ENCODE measurements around the gene MYO3A.
"Not testable (repeated sequence)": the region's sequence is repeated elsewhere in the genome, so short reads cannot be mapped to it uniquely, and the experiment has no call there.

Gene MYO3A

GRCh38 chr10:25988583-25988982 lies 54.6 kb downstream of the MYO3A start:
- no peak for DNase-seq (ENCODE audit: low read depth)

GRCh38 chr10:25989951-25990350 lies 55.9 kb downstream of the MYO3A start:
- DNase-seq (ENCODE audit: low read depth), result no peak

- no peak for DNase-seq (ENCODE audit: low read depth)
Measured at GRCh38 chr10:25999295-25999981, 65.4 kb downstream of the MYO3A start.

- no peak for DNase-seq (ENCODE audit: low read depth)
Measured at GRCh38 chr10:26000971-26001370, 66.9 kb downstream of the MYO3A start.

GRCh38 chr10:26002466-26002865 lies 68.4 kb downstream of the MYO3A start:
- DNase-seq (ENCODE audit: low read depth), result not testable (repeated sequence)

- no peak for DNase-seq (ENCODE audit: low read depth)
Measured at GRCh38 chr10:26015092-26015491, 81.1 kb downstream of the MYO3A start.

GRCh38 chr10:26022831-26023230 lies 88.8 kb downstream of the MYO3A start:
- DNase-seq (ENCODE audit: low read depth), result no peak

DNA sequence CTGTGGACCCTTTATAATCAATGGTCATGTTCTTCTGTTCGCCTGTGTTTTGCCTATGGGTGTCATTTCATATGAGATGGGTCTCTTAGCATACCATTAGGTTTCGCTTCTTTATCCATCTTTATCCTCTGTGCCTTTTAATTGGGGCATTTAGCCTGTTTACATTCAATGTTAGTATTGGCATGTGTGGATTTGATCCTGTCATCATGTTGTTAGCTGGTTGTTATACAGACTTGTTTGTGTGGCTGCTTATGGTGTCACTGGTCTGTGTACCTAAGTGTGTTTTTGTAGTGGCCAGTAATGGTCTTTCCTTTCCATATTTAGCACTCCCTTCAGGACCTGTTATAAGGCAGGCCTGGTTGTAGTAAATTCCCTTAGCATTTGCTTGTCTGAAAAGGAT lies 90.3 kb downstream of the MYO3A start:
- no peak for DNase-seq (ENCODE audit: low read depth)

DNA sequence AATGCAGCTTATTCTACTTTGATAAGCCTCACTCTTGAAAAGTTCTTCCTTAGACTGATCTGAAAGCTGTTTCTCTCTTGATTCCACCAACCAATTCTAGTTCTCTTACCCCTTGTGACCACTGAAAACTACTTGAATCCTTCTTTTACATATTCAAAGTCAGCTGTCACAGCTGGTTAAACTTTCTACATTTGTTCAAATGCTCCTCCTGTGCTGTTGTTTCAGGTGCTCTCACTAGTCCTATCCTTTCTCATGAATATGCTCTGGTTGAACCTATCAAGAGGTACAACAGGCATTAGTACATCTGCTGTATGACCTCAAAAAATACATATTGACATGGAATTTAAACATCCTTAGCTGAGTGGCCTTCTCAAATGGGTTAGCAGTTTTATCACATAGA lies 91.5 kb downstream of the MYO3A start:
- no peak for DNase-seq (ENCODE audit: low read depth)

DNA sequence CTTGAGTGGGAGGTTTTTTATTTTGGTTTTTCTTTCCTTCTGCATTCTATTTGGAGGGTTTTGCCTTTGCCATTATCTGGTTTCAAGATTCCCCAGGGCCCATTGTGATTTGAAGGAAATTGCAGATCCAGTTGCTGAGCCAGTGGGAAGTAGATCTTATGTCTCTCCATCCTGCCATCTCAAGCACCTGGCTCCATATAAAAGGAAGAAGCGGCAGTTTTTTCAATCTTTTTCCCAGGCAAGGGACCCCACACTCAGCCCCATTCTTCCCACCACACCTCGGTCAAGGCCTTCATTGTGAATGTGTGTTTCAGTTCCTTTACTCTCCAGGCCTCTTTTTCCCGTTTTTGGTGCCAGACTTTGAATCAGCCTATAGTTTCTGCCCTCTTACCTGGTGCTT lies 95.8 kb downstream of the MYO3A start:
- no peak for DNase-seq (ENCODE audit: low read depth)

DNA sequence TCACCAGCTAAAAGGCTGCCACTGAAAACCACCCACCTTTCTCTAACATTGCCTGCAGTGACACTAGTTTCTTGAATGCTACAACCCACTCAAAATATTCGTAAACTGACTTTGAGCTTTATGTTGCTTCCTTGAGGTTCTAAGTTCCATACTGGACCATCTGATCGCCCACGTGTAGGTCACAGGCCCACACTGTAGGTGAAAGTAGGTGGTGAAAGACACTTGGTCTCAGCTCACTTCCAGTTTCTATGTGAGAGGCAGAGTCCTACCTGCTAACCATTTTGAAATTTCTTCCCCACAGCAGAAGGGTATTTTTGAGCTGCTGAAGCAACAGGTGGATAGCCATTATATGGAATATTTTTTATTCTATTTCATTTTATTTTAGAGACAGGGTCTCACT lies 97.3 kb downstream of the MYO3A start:
- DNase-seq (ENCODE audit: low read depth), result no peak

GRCh38 chr10:26043469-26043868 lies 109.4 kb downstream of the MYO3A start:
- DNase-seq (ENCODE audit: low read depth), result no peak

DNA sequence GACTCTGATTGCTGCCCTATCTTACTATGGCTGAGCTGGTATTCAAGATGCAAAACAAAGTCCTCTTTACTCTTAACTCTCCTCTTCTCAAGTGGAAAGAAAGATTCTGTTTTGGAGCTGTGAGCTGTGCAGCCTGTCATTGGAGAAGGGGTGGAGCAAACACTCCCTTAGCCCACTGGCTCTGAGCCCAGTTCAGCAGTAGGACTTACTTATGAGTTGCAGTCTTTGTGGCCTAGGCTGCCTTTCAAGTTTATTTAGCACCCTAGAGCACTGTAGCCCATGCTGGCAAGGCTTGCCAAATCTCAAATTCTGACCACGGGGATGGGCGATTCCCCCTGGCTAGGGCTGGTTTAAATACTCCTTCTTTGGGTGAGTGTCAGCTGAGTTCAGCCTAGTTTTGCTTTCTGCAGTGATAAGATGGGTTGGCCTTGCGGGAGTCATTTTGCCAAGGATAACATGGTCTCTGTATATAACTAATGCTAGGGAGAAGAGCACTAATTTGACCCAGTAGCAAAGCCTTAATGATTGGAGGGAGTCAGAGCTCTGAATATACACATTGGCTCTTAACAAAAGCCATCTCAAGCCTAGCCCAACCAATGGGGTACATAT lies 110.2 kb downstream of the MYO3A start:
- no peak for DNase-seq (ENCODE audit: low read depth)

DNA sequence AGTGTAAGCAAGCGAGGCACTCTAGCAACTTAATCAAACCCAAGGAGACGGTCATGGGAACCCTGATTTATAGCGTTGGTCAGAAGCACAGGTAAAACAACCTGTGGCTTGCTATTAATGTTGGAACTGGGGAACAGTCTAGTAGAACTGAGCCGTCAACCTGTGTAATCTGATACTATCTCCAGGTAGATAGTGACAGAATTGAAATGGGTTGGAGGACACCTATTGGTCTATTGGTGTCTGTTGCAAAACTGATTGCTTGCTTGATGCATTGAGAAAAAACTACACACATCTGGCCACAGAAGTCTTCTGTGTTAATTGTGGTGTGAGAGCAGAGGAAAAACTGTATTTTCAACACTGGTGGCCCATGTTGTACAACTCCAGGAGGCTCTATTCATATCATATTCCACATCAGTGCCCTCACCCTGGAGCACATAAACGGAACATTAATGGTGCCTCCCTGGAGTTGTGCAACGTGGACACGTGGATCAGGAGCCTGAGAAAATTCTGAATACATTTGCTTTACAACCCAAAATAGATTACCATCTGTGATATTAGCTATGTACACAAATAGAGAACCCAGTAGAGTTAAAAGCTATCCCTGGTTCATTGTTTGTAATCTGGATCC lies 112.2 kb downstream of the MYO3A start:
- no peak for DNase-seq (ENCODE audit: low read depth)

GRCh38 chr10:26048756-26049155 lies 114.7 kb downstream of the MYO3A start:
- DNase-seq (ENCODE audit: low read depth), result no peak

- DNase-seq (ENCODE audit: low read depth), result no peak
Measured at GRCh38 chr10:26052326-26052725, 118.3 kb downstream of the MYO3A start.

DNA sequence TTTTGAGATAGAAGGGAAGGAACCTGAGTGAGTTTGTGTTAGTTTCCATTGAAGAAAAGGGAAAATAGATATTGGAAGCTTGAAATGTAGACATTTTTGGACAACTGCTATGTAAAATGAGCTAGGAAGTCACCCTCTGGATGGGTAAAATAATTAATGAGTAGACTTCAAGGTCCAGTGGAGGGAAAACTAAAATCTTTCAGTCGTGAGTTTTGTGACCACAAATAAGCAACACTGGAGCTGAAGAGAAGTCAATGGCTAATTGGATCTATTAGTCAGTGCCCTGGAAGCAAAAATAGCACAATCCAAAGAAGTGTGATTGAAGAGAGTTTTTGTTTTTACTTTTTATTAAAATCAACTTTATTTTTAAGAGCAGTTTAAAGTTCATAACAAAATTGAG lies 123.4 kb downstream of the MYO3A start:
- no peak for DNase-seq (ENCODE audit: low read depth)

DNA sequence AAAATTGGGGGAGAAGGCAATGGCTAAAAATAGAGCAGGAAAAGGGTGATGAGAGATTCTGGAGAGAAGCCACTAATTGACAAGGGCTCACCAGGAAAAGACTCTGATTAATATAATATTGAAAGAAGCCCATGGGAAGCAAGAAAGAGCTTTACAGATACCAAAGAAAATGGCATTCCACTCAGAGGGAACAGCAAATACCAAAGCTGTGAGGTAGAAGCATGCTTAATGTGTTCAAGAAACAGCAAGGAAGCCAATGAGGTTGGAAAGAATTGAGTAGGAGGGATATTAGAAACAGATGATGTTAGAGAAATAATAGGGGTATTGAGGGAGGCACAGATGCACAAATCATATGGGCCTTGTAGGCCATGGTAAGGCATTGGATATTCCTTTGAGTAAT lies 130.1 kb downstream of the MYO3A start:
- no peak for DNase-seq (ENCODE audit: low read depth)

GRCh38 chr10:26067680-26068079 lies 133.7 kb downstream of the MYO3A start:
- DNase-seq (ENCODE audit: low read depth), result no peak

GRCh38 chr10:26080971-26081370 lies 146.9 kb downstream of the MYO3A start:
- DNase-seq (ENCODE audit: low read depth), result not testable (repeated sequence)

GRCh38 chr10:26081459-26081858 lies 147.4 kb downstream of the MYO3A start:
- no peak for DNase-seq (ENCODE audit: low read depth)

DNA sequence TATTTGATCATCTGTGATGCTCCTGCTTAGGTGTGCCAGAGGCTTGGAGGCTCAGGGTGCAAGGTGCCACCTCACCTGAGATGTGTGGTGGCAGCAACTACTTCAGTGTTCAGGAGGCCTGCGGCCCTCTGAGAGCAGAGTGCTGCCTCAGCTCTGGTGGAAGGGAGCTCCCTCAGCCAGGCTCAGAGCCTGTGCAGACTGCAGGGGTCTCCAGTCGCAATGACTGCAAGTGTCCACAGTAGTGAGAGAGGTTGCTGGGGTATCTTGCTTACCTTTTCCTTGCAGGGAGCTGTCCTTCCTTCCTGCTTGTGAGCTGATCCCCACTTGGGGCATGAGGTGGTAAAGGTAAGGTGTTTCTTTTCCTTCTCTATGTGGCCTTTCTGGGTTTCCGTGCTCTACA lies 151.5 kb downstream of the MYO3A start:
- no peak for DNase-seq (ENCODE audit: low read depth)

GRCh38 chr10:26087666-26088065 lies 153.6 kb downstream of the MYO3A start:
- DNase-seq (ENCODE audit: low read depth), result no peak

DNA sequence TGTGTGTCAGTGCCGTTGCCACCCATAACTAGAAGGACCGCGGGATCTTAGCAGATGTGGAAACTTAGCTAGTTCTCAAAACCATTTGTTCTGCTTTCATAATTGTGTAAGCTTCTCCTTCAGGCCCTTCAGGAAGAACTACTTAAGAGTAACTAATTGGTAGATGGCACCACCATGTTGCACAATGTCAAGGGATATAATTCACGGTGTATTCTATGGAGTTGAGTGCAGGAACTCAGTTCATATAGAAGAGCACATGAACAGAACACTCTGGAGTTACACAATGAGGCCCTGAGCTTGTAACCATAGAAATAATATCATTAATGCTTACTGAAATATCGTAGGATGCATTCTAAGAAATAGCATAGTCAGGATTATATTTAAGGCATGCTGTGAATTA lies 156.0 kb downstream of the MYO3A start:
- DNase-seq (ENCODE audit: low read depth), result no peak

All from EH (cell line).